Dermis blood vessel endothelial cell (primary cell): ENCODE measurements around the gene MATN4. TPM values are rescaled to one million over a fixed set of nuclear protein-coding genes. Genes with fewer than 3 reads are reported as not detected.

Experiments
- DNase-seq: peaks from one replicate; pipeline ENCODE4 v3.0.0; 2010
- total RNA-seq: library from RNA; depleted of rRNA; stranded (reverse); fragments of >200 nt; gene quantifications from 2 replicates; pipeline ENCODE4 v1.2.3, GENCODE V29; 2014

Gene MATN4
- total RNA-seq, 1 donor from 2014 or later: 0.17 TPM

- no peak for DNase-seq
Observed at GRCh38 chr20:45289942-45290676, 18.0 kb downstream of the MATN4 start.

- DNase-seq: no peak
Observed at GRCh38 chr20:45288860-45289259, 19.2 kb downstream of the MATN4 start.

GRCh38 chr20:45288376-45288775 lies 19.7 kb downstream of the MATN4 start:
- DNase-seq: no peak

GRCh38 chr20:45283551-45284057 lies 24.5 kb downstream of the MATN4 start:
- DNase-seq: no peak

- no peak for DNase-seq
Observed at GRCh38 chr20:45282700-45283550, 25.2 kb downstream of the MATN4 start.

GRCh38 chr20:45279992-45280391 lies 28.1 kb downstream of the MATN4 start:
- DNase-seq: no peak

- no peak for DNase-seq
Observed at GRCh38 chr20:45275338-45275737, 32.8 kb downstream of the MATN4 start.

GRCh38 chr20:45269754-45270270 lies 38.3 kb downstream of the MATN4 start:
- no peak for DNase-seq

GRCh38 chr20:45269056-45269455 lies 39.0 kb downstream of the MATN4 start:
- no peak for DNase-seq

GRCh38 chr20:45268531-45268930 lies 39.6 kb downstream of the MATN4 start:
- no peak for DNase-seq

- no peak for DNase-seq
Observed at GRCh38 chr20:45266977-45267376, 41.1 kb downstream of the MATN4 start.

- DNase-seq: no peak
Observed at GRCh38 chr20:45263556-45264266, 44.4 kb downstream of the MATN4 start.

GRCh38 chr20:45258664-45259063 lies 49.4 kb downstream of the MATN4 start:
- no peak for DNase-seq

GRCh38 chr20:45258259-45258658 lies 49.8 kb downstream of the MATN4 start:
- DNase-seq: no peak

GRCh38 chr20:45257711-45258110 lies 50.4 kb downstream of the MATN4 start:
- no peak for DNase-seq

- no peak for DNase-seq
Observed at GRCh38 chr20:45257161-45257560, 50.9 kb downstream of the MATN4 start.

- DNase-seq: no peak
Observed at GRCh38 chr20:45254383-45255262, 53.5 kb downstream of the MATN4 start, which contains the start of gene SLPI. Gene SLPI, minus strand, starts transcription at chr20:45254564. Its CDS starts 21 bp downstream, at chr20:45254543.

GRCh38 chr20:45253261-45253660 lies 54.8 kb downstream of the MATN4 start:
- DNase-seq: no peak

- DNase-seq: no peak
Observed at GRCh38 chr20:45251884-45252560, 56.1 kb downstream of the MATN4 start.

GRCh38 chr20:45248609-45249008 lies 59.5 kb downstream of the MATN4 start:
- DNase-seq: no peak

GRCh38 chr20:45247865-45248264 lies 60.2 kb downstream of the MATN4 start:
- DNase-seq: no peak
